NCI-H345 treated with DMSO at 0.1 percent for 48 hours (cell line): ENCODE results near the gene PRKAR2B.

ENCODE experiments used
- DNase-seq: peaks from one replicate; lab custom pipeline; 2025; ENCODE audit not compliant: unreplicated experiment; lab: John Stamatoyannopoulos, UW

PRKAR2B gene

GRCh38 chr7:107173691-107174406 lies 129.3 kb downstream of the PRKAR2B start:
- no peak for DNase-seq

GRCh38 chr7:107179326-107180164 lies 135.0 kb downstream of the PRKAR2B start:
- DNase-seq: no peak

- DNase-seq: no peak
These were observed 135.9 kb downstream of the PRKAR2B start for GRCh38 chr7:107180378-107180777.

GRCh38 chr7:107181172-107181571 lies 136.7 kb downstream of the PRKAR2B start:
- DNase-seq: no peak

GRCh38 chr7:107185716-107186115 lies 141.2 kb downstream of the PRKAR2B start:
- no peak for DNase-seq

- no peak for DNase-seq
These were observed 141.7 kb downstream of the PRKAR2B start for GRCh38 chr7:107186240-107186639.

- no peak for DNase-seq
These were observed 143.3 kb downstream of the PRKAR2B start for GRCh38 chr7:107187774-107188173.

GRCh38 chr7:107190090-107190489 lies 145.6 kb downstream of the PRKAR2B start:
- DNase-seq: no peak

GRCh38 chr7:107194052-107194451 lies 149.5 kb downstream of the PRKAR2B start:
- no peak for DNase-seq

- no peak for DNase-seq
These were observed 152.5 kb downstream of the PRKAR2B start for GRCh38 chr7:107196834-107197610.

- peak; percentile 7 for DNase-seq
These were observed 157.4 kb downstream of the PRKAR2B start for GRCh38 chr7:107201795-107202450.

- DNase-seq: no peak
These were observed 159.1 kb downstream of the PRKAR2B start for GRCh38 chr7:107203607-107204006.

GRCh38 chr7:107206136-107206535 lies 161.6 kb downstream of the PRKAR2B start:
- DNase-seq: no peak

GRCh38 chr7:107206706-107207105 lies 162.2 kb downstream of the PRKAR2B start:
- DNase-seq: no peak

GRCh38 chr7:107207459-107207858 lies 163.0 kb downstream of the PRKAR2B start:
- no peak for DNase-seq

GRCh38 chr7:107208024-107208521 lies 163.6 kb downstream of the PRKAR2B start:
- no peak for DNase-seq

GRCh38 chr7:107208563-107208962 lies 164.1 kb downstream of the PRKAR2B start:
- DNase-seq: no peak

GRCh38 chr7:107209565-107209964 lies 165.1 kb downstream of the PRKAR2B start:
- DNase-seq: no peak

GRCh38 chr7:107210400-107210799 lies 165.9 kb downstream of the PRKAR2B start:
- no peak for DNase-seq
